Panc1 (cell line): ENCODE data around the gene PRDX3. TPM values are rescaled to one million over a fixed set of nuclear protein-coding genes. Genes with fewer than 3 reads are reported as not detected.
"Not testable (repeated sequence)": the region's sequence is repeated elsewhere in the genome, so short reads cannot be mapped to it uniquely, and the experiment has no call there.

ENCODE experiments used
- ATAC-seq: fragments of 200-7000 bp; cut with Tn5 transposase; 2 replicates; pipeline ENCODE4 v1.9.1; 2020; ENCODE audit warnings: mild to moderate bottlenecking, moderate library complexity
- BruUV-seq: library from RNA; stranded (reverse); fragments of 400-500 nt; replicated peaks from 2 replicates; lab custom pipeline; 2021; lab: Mats Ljungman, UMichigan
- CTCF ChIA-PET: fragments of 300-600 bp; sonication (Branson Sonifier 250); formaldehyde crosslinking; loops from one replicate; lab custom pipeline; 2022; ENCODE audit warnings: antibody characterized with exemption; lab: Charles Lee
- POLR2A ChIA-PET: fragments of 300-600 bp; sonication (Branson Sonifier 250); formaldehyde crosslinking; loops from one replicate; lab custom pipeline; 2022; ENCODE audit warnings: antibody characterized with exemption; lab: Charles Lee
- DNase-seq: peaks from one replicate; pipeline ENCODE4 v3.0.0-alpha.2; 2010; ENCODE audit warnings: low read depth, low spot score
- H3K27ac ChIP-seq: 2 replicates; pipeline ENCODE4 v1.5.1; 2011; ENCODE audit warnings: mild to moderate bottlenecking, low read length, inconsistent platforms
- H3K27me3 ChIP-seq: fragments of 200-500 bp; sonication (Bioruptor generic); 2 replicates; pipeline ENCODE4 v1.6.0; 2014; ENCODE audit warnings: low read length, inconsistent platforms; ENCODE audit not compliant: control insufficient read depth, insufficient read depth
- H3K36me3 ChIP-seq: fragments of 200-500 bp; sonication (Bioruptor generic); 2 replicates; pipeline ENCODE4 v1.5.1; 2014; ENCODE audit warnings: inconsistent platforms, mild to moderate bottlenecking, low read length, moderate library complexity; ENCODE audit not compliant: control insufficient read depth, insufficient read depth
- H3K4me1 ChIP-seq: 2 replicates; pipeline ENCODE4 v1.5.1; 2011; ENCODE audit warnings: inconsistent platforms, mild to moderate bottlenecking, low read length, moderate library complexity; ENCODE audit not compliant: control insufficient read depth, insufficient read depth
- H3K4me3 ChIP-seq, 2 experiments: 2 replicates each; pipeline ENCODE4 v1.5.1; 2011 to 2012; ENCODE audit warnings: low read depth in 2 of 2, low read length in 2 of 2, mild to moderate bottlenecking in 2 of 2, inconsistent platforms in 1 of 2, moderate library complexity in 1 of 2
- H3K9me3 ChIP-seq: fragments of 200-500 bp; sonication (Bioruptor generic); 2 replicates; pipeline ENCODE4 v1.5.1; 2014; ENCODE audit warnings: low read depth, mild to moderate bottlenecking, inconsistent platforms, low read length, moderate library complexity; ENCODE audit not compliant: control insufficient read depth, insufficient read depth
- POLR2AphosphoS5 ChIP-seq: IDR thresholded peaks from 2 replicates; pipeline ENCODE4 v1.6.1; 2012; ENCODE audit warnings: mild to moderate bottlenecking, low read depth, low read length, moderate library complexity
- REST ChIP-seq, 2 experiments: IDR thresholded peaks; 2 replicates each; pipeline ENCODE4 v1.6.1; 2011 to 2012; ENCODE audit warnings: low read depth in 2 of 2, control low read depth in 1 of 2, low read length in 1 of 2, mild to moderate bottlenecking in 1 of 2, moderate library complexity in 1 of 2; ENCODE audit not compliant: insufficient read depth in 1 of 2
- SIN3A ChIP-seq: IDR thresholded peaks from 2 replicates; pipeline ENCODE4 v1.6.1; 2012; ENCODE audit warnings: low read depth, mild to moderate bottlenecking, low read length, moderate library complexity, borderline replicate concordance; ENCODE audit not compliant: insufficient read depth
- TCF7L2 ChIP-seq: IDR thresholded peaks from 2 replicates; pipeline ENCODE4 v1.6.1; 2011; ENCODE audit warnings: mild to moderate bottlenecking, low read depth, low read length, inconsistent platforms
- in situ Hi-C: cut with HindIII; loops from 2 replicates; pipeline ENCODE4 v1.10.0; 2016; ENCODE audit warnings: low sequenced_read_pairs, low pct_unique_long_range_greater_than_20kb
- intact Hi-C: fragments of 100-400 bp; cut with micrococcal nuclease; formaldehyde crosslinking; loops from one replicate; pipeline ENCODE4 v1.10.0; 2022; ENCODE audit not compliant: unreplicated experiment
- total RNA-seq: library from RNA; stranded (reverse); gene quantifications from one replicate; pipeline ENCODE4 v1.2.1, GENCODE V29; 2021; ENCODE audit not compliant: unreplicated experiment
- TF ChIP-seq, protein P1 (sequence below): fragments of 450-650 bp; IDR thresholded peaks from 2 replicates; pipeline ENCODE4 v1.5.1; 2017; ENCODE audit warnings: mild to moderate bottlenecking

PRDX3 gene
- total RNA-seq, 1 experiment from 2014 or later, result 235 TPM

DNA sequence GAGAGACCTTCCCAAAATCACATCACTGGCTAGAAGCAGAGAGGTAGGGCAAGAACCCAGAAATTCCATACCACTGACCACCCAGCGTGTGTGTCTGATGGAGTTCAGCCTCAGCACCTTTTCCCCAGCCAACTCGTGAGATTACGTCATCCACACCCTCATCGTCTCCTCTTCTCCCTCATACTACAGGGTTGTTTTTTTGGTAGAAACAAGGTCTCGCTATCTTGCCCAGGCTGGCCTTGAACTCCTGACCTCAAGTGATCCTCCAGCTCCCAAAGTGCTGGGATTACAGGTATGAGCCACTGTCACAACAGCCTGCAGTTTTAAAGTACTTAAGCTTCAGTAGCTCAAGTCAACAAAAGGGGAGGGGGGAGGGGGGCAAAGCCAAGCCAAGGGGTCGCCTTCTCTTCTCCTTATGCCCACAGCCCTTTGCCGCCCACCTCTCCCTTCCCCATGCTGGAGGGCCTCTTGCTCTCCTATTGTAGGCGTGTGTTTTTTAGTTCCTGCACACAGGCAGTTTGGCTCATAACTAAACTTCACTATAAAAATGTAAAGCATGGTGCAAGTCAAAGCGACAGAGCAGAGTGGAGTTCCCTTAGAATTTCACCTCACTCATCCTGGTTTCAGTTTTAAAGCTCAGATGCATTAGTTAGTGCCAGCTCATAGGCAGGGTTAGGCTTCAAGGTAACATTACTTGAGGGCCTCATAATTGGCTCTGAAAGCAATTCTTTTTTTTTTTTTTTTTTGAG is 5.2 kb upstream of the PRDX3 start:
- DNase-seq, result no peak
- Histone ChIP-seq H3K27ac (no peak overlapping the region), H3K36me3 (no peaks in the 10 kb centered on the region), H3K4me1 (peaks cover 6% of the 10 kb centered on the region), H3K27me3 (no peaks in the 10 kb centered on the region), H3K9me3 (no peaks in the 10 kb centered on the region), H3K4me3 (no peak overlapping the region)
- POLR2A ChIA-PET, result interaction anchor here (0.6 to 0.7 kb wide), 3 partner anchors 20 to 31 kb away, joined by 3 to 10 read pairs (median 6); no protein-coding TSS in a partner anchor
- no TSS peak for BruUV-seq
- TF ChIP-seq, protein P1, sequence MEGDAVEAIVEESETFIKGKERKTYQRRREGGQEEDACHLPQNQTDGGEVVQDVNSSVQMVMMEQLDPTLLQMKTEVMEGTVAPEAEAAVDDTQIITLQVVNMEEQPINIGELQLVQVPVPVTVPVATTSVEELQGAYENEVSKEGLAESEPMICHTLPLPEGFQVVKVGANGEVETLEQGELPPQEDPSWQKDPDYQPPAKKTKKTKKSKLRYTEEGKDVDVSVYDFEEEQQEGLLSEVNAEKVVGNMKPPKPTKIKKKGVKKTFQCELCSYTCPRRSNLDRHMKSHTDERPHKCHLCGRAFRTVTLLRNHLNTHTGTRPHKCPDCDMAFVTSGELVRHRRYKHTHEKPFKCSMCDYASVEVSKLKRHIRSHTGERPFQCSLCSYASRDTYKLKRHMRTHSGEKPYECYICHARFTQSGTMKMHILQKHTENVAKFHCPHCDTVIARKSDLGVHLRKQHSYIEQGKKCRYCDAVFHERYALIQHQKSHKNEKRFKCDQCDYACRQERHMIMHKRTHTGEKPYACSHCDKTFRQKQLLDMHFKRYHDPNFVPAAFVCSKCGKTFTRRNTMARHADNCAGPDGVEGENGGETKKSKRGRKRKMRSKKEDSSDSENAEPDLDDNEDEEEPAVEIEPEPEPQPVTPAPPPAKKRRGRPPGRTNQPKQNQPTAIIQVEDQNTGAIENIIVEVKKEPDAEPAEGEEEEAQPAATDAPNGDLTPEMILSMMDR, result no peak
- TF ChIP-seq POLR2AphosphoS5 (no peak), TCF7L2 (no peak), REST (IDR thresholded peaks at IDR 0.05; ENCODE audit: insufficient read depth in 1 of 2, low read depth in 2 of 2, low read length in 1 of 2) (no peak), SIN3A (no peak)
- CTCF ChIA-PET, result interaction anchor here (0.6 kb wide), 2 partner anchors 15 to 298 kb away, joined by 3 to 5 read pairs; no protein-coding TSS in a partner anchor
- intact Hi-C loops (no loop called here), in situ Hi-C loops (no loop called here)
- no peak; the same call in 1 of the 2 replicates for ATAC-seq

DNA sequence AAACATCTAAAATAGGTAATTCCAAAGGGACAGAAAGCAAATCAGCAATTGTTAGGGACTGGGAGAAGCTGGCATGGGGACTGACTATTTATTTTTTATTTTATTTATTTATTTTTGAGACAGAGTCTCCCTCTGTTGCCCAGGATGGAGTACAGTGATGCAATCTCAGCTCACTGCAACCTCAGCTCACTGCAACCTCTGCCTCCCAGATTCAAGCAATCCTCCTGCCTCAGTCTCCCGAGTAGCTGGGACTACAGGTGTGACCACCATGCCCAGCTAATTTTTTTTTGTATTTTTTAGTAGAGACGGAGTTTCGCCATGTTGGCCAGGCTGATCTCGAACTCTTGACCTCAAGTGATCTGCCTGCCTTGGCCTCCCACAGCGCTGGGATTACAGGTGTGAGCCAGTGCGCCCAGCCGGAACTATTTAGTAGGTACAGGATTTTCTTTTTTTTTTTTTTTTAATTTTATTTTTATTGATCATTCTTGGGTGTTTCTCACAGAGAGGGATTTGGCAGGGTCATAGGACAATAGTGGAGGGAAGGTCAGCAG is 2.3 kb upstream of the PRDX3 start:
- intact Hi-C loops, result not testable (repeated sequence)
- POLR2A ChIA-PET, result interaction anchor here (0.7 kb wide), 1 partner anchor 226 kb away, joined by 4 read pairs; no protein-coding TSS in a partner anchor

More for the DNA sequence above, 2.3 kb upstream of the PRDX3 start:
- DNase-seq, in situ Hi-C loops, H3K4me3 ChIP-seq, H3K27ac ChIP-seq, BruUV-seq, ATAC-seq, H3K9me3 ChIP-seq, H3K27me3 ChIP-seq: not testable (repeated sequence)
- Histone ChIP-seq H3K36me3 (peaks cover 11% of the 10 kb centered on the region), H3K4me1 (peaks cover 16% of the 10 kb centered on the region)
- CTCF ChIA-PET, result interaction anchor here (0.7 kb wide), 2 partner anchors 72 to 141 kb away, joined by 6 read pairs; no protein-coding TSS in a partner anchor
